ENCODE results near the gene KCNIP4.

Gene KCNIP4

GRCh38 chr4:21692241-21692640 is 256.3 kb downstream of the KCNIP4 start:
- no peaks in the 10 kb centered on the region for H3K4me1 ChIP-seq (ENCODE audit: insufficient read depth, low read length)
- no peak overlapping the region for H3K27ac ChIP-seq (ENCODE audit: low read depth, low read length)
- H3K27me3 ChIP-seq (ENCODE audit: insufficient read depth, low read length) = no peaks in the 10 kb centered on the region
- no peaks in the 10 kb centered on the region for H3K36me3 ChIP-seq (ENCODE audit: insufficient read depth, low read length)
- no peak overlapping the region for H3K9ac ChIP-seq (ENCODE audit: low read depth, low read length)
- H3K9me3 ChIP-seq (ENCODE audit: insufficient read depth, low read depth, low read length) = no peaks in the 10 kb centered on the region
- H3K4me3 ChIP-seq (ENCODE audit: low read length) = no peak overlapping the region
- no CpG with 5 or more reads among the region's 1 CpG for WGBS

- Histone ChIP-seq H3K9ac (ENCODE audit: low read depth, low read length) (no peak overlapping the region), H3K36me3 (ENCODE audit: insufficient read depth, low read length) (no peaks in the 10 kb centered on the region), H3K27me3 (ENCODE audit: insufficient read depth, low read length) (no peaks in the 10 kb centered on the region), H3K9me3 (ENCODE audit: insufficient read depth, low read depth, low read length) (no peaks in the 10 kb centered on the region), H3K4me3 (ENCODE audit: low read length) (no peak overlapping the region), H3K4me1 (ENCODE audit: insufficient read depth, low read length) (no peaks in the 10 kb centered on the region), H3K27ac (ENCODE audit: low read depth, low read length) (no peak overlapping the region)
- 93% methylated on average over 3 of the region's 3 CpGs for WGBS
Observed at GRCh38 chr4:21688596-21689265, 259.8 kb downstream of the KCNIP4 start.

- Histone ChIP-seq H3K9ac (ENCODE audit: low read depth, low read length) (no peak overlapping the region), H3K27ac (ENCODE audit: low read depth, low read length) (no peak overlapping the region), H3K36me3 (ENCODE audit: insufficient read depth, low read length) (no peaks in the 10 kb centered on the region), H3K4me1 (ENCODE audit: insufficient read depth, low read length) (no peaks in the 10 kb centered on the region), H3K4me3 (ENCODE audit: low read length) (no peak overlapping the region), H3K9me3 (ENCODE audit: insufficient read depth, low read depth, low read length) (no peaks in the 10 kb centered on the region), H3K27me3 (ENCODE audit: insufficient read depth, low read length) (no peaks in the 10 kb centered on the region)
- 100% methylated on average over 1 of the region's 1 CpG for WGBS
Observed at GRCh38 chr4:21685911-21686310, 262.7 kb downstream of the KCNIP4 start.

DNA sequence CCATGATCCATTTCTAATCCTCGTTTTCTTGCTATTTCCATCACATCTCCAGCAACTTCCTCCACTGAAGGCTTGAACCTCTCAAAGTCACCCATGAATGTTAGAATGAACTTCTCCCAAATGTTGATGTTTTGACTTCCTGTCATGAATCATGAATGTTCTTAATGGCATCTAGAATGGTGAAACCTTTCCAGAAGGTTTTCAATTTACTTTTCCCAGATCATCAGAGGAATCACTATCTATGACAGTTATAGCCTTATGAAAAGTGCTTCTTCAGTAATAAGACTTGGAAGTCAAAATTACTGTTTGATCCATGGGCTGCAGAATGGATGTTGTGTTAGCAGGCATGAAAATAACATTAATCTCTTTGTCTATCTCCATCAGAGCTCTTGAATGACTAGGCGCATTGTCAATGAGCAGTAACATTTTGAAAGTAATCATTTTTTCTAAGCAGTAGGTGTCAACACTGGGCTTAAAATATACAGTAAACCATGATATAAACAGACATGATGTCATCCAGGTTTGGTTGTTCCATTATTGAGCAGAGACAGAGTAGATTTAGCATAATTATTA is 268.2 kb downstream of the KCNIP4 start:
- WGBS = 93% methylated on average over 2 of the region's 2 CpGs
- no peaks in the 10 kb centered on the region for H3K36me3 ChIP-seq (ENCODE audit: insufficient read depth, low read length)
- no peak overlapping the region for H3K27ac ChIP-seq (ENCODE audit: low read depth, low read length)
- no peaks in the 10 kb centered on the region for H3K4me1 ChIP-seq (ENCODE audit: insufficient read depth, low read length)
- H3K27me3 ChIP-seq (ENCODE audit: insufficient read depth, low read length) = no peaks in the 10 kb centered on the region
- no peaks in the 10 kb centered on the region for H3K9me3 ChIP-seq (ENCODE audit: insufficient read depth, low read depth, low read length)
- no peak overlapping the region for H3K4me3 ChIP-seq (ENCODE audit: low read length)
- no peak overlapping the region for H3K9ac ChIP-seq (ENCODE audit: low read depth, low read length)

- Histone ChIP-seq H3K9me3 (ENCODE audit: insufficient read depth, low read depth, low read length) (no peaks in the 10 kb centered on the region), H3K9ac (ENCODE audit: low read depth, low read length) (no peak overlapping the region), H3K36me3 (ENCODE audit: insufficient read depth, low read length) (no peaks in the 10 kb centered on the region), H3K27ac (ENCODE audit: low read depth, low read length) (no peak overlapping the region), H3K4me3 (ENCODE audit: low read length) (no peak overlapping the region), H3K27me3 (ENCODE audit: insufficient read depth, low read length) (no peaks in the 10 kb centered on the region), H3K4me1 (ENCODE audit: insufficient read depth, low read length) (no peaks in the 10 kb centered on the region)
- 98% methylated on average over 3 of the region's 3 CpGs for WGBS
Observed at GRCh38 chr4:21678711-21679110, 269.9 kb downstream of the KCNIP4 start.

DNA sequence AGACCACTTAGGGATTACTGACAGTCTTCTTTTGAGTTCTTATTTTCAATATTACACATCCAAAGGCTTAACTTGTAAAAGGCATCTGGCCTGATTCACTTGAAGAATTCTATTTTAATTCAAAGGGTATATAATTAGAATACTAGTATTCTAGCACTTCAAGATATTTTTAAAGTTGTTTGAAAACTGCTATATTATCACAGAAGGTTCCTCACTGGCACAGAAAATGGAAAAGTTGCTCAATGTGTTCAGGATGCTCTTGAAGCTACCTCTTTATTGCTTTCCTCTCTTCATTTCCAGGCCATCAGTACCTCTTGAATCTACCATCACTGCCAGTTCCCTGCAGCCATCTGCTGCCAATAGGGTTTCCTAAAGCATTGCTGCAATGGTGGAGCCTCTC is 271.4 kb downstream of the KCNIP4 start:
- no peaks in the 10 kb centered on the region for H3K9me3 ChIP-seq (ENCODE audit: insufficient read depth, low read depth, low read length)
- H3K9ac ChIP-seq (ENCODE audit: low read depth, low read length) = no peak overlapping the region
- no peaks in the 10 kb centered on the region for H3K27me3 ChIP-seq (ENCODE audit: insufficient read depth, low read length)
- H3K4me3 ChIP-seq (ENCODE audit: low read length) = no peak overlapping the region
- H3K36me3 ChIP-seq (ENCODE audit: insufficient read depth, low read length) = no peaks in the 10 kb centered on the region
- H3K4me1 ChIP-seq (ENCODE audit: insufficient read depth, low read length) = no peaks in the 10 kb centered on the region
- no peak overlapping the region for H3K27ac ChIP-seq (ENCODE audit: low read depth, low read length)

- Histone ChIP-seq H3K9me3 (ENCODE audit: insufficient read depth, low read depth, low read length) (no peaks in the 10 kb centered on the region), H3K9ac (ENCODE audit: low read depth, low read length) (no peak overlapping the region), H3K4me1 (ENCODE audit: insufficient read depth, low read length) (no peaks in the 10 kb centered on the region), H3K4me3 (ENCODE audit: low read length) (no peak overlapping the region), H3K27ac (ENCODE audit: low read depth, low read length) (no peak overlapping the region), H3K27me3 (ENCODE audit: insufficient read depth, low read length) (no peaks in the 10 kb centered on the region), H3K36me3 (ENCODE audit: insufficient read depth, low read length) (no peaks in the 10 kb centered on the region)
- whole genome bisulfite sequencing = 75% methylated on average over 2 of the region's 2 CpGs
Observed at GRCh38 chr4:21664355-21664754, 284.2 kb downstream of the KCNIP4 start.

DNA sequence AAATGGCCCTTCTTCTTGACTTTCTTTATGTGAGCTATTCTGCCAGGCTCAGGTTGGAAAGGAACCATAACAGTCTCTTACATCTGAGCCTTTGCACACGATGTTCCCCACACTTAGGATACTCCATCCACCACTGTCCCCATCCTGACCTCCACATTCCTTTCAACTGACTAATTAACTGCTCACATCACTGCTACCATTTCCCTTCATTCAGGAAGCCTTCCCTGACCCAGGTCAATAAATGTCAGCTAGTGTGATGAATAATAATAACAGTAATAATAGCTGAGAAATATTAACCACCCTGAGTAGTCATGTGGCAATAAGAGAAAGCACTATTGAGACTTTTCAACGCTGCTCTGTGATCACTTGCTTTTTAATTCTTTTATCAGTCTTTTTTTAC is 291.7 kb downstream of the KCNIP4 start:
- no peak overlapping the region for H3K9ac ChIP-seq (ENCODE audit: low read depth, low read length)
- 0 out of 2 replicates have a peak, but pooled peaks cover 3% of the 10 kb centered on the region for H3K4me1 ChIP-seq (ENCODE audit: insufficient read depth, low read length)
- WGBS = 46% methylated on average over 1 of the region's 2 CpGs
- H3K4me3 ChIP-seq (ENCODE audit: low read length) = no peak overlapping the region
- H3K27ac ChIP-seq (ENCODE audit: low read depth, low read length) = no peak overlapping the region
- no peaks in the 10 kb centered on the region for H3K36me3 ChIP-seq (ENCODE audit: insufficient read depth, low read length)
- H3K27me3 ChIP-seq (ENCODE audit: insufficient read depth, low read length) = no peaks in the 10 kb centered on the region
- H3K9me3 ChIP-seq (ENCODE audit: insufficient read depth, low read depth, low read length) = no peaks in the 10 kb centered on the region

GRCh38 chr4:21655031-21655430 is 293.5 kb downstream of the KCNIP4 start:
- no peaks in the 10 kb centered on the region for H3K27me3 ChIP-seq (ENCODE audit: insufficient read depth, low read length)
- H3K36me3 ChIP-seq (ENCODE audit: insufficient read depth, low read length) = no peaks in the 10 kb centered on the region
- H3K4me1 ChIP-seq (ENCODE audit: insufficient read depth, low read length) = 0 out of 2 replicates have a peak, but pooled peaks cover 3% of the 10 kb centered on the region
- H3K27ac ChIP-seq (ENCODE audit: low read depth, low read length) = no peak overlapping the region
- no peaks in the 10 kb centered on the region for H3K9me3 ChIP-seq (ENCODE audit: insufficient read depth, low read depth, low read length)
- no peak overlapping the region for H3K4me3 ChIP-seq (ENCODE audit: low read length)
- 100% methylated on average over 3 of the region's 4 CpGs for WGBS
- H3K9ac ChIP-seq (ENCODE audit: low read depth, low read length) = no peak overlapping the region

DNA sequence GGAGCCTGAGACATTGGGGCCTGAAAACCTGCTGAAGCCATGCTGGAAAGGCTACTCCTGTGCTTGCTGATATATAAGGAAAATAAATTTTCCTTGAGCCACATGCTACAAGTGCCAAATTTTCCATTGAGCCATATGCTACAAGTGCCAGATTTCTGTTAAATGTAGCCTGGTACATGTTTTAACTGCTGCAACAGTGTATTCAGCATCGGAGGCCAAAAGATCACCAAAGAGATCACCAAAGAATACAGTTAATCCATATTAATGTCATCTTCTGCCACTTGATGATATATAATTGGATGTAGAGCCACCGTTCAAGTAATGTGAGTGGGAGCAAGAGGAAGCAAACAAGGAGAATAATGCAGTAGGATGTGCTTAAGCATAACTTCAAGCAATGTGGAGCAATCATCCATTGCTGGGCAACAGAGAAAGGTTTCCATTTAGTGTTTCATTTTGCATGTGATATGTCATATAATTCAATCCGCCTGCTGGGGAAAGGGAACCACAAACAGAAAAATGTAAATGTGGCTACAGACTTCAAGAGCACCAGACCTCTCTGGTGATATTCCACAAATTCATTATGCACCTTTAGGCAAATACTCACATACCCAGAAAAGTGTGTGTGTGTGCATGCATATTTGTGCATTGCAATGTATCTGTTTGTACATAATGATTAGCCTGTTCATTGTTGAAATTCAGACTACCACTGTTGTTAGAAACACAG is 295.9 kb downstream of the KCNIP4 start:
- Histone ChIP-seq H3K4me1 (ENCODE audit: insufficient read depth, low read length) (0 out of 2 replicates have a peak, but pooled peaks cover 3% of the 10 kb centered on the region), H3K9me3 (ENCODE audit: insufficient read depth, low read depth, low read length) (no peaks in the 10 kb centered on the region), H3K4me3 (ENCODE audit: low read length) (no peak overlapping the region), H3K36me3 (ENCODE audit: insufficient read depth, low read length) (no peaks in the 10 kb centered on the region), H3K9ac (ENCODE audit: low read depth, low read length) (no peak overlapping the region), H3K27me3 (ENCODE audit: insufficient read depth, low read length) (no peaks in the 10 kb centered on the region), H3K27ac (ENCODE audit: low read depth, low read length) (no peak overlapping the region)
- 93% methylated on average over 3 of the region's 3 CpGs for WGBS

GRCh38 chr4:21649391-21650090 is 299.0 kb downstream of the KCNIP4 start:
- Histone ChIP-seq H3K4me3 (ENCODE audit: low read length) (no peak overlapping the region), H3K4me1 (ENCODE audit: insufficient read depth, low read length) (no peaks in the 10 kb centered on the region), H3K27me3 (ENCODE audit: insufficient read depth, low read length) (no peaks in the 10 kb centered on the region), H3K36me3 (ENCODE audit: insufficient read depth, low read length) (no peaks in the 10 kb centered on the region), H3K9me3 (ENCODE audit: insufficient read depth, low read depth, low read length) (no peaks in the 10 kb centered on the region), H3K27ac (ENCODE audit: low read depth, low read length) (no peak overlapping the region), H3K9ac (ENCODE audit: low read depth, low read length) (no peak overlapping the region)
- WGBS = 74% methylated on average over 2 of the region's 2 CpGs

All from HUES64 (cell line).